ENCODE data around the gene NUMBL.
A peak's percentile ranks its signal among the peaks of the same experiment; 100 is the strongest.

Gene NUMBL

DNA sequence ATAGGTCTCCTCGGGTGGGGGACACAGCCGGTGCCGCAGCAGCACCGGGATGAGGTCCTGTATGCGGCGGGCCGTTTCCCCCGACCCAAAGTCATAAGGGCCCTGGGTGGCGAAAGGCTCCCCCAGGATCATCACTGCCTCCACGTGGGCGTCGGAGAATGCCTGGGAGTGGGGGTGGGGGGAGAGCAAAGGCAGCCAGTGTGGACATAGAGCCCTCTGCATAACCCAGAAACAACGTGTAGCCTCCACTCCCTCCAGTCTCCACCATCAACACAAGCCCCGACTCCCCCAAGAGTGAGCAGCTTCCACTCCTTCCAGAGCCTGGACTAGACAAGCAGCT lies 1.7 kb upstream of the NUMBL start:
- Histone ChIP-seq H3K4me3 (replicated peaks; ENCODE audit: insufficient read depth, low read length) (no peak overlapping the region), H3K27ac (replicated peaks) (no peak overlapping the region), H3K27me3 (ENCODE audit: insufficient read depth, poor library complexity, severe bottlenecking) (no peaks in the 10 kb centered on the region)
- no peak for DNase-seq (ENCODE audit: low read depth in 1 of 2, low spot score in 1 of 2)
- TF ChIP-seq, protein P1, sequence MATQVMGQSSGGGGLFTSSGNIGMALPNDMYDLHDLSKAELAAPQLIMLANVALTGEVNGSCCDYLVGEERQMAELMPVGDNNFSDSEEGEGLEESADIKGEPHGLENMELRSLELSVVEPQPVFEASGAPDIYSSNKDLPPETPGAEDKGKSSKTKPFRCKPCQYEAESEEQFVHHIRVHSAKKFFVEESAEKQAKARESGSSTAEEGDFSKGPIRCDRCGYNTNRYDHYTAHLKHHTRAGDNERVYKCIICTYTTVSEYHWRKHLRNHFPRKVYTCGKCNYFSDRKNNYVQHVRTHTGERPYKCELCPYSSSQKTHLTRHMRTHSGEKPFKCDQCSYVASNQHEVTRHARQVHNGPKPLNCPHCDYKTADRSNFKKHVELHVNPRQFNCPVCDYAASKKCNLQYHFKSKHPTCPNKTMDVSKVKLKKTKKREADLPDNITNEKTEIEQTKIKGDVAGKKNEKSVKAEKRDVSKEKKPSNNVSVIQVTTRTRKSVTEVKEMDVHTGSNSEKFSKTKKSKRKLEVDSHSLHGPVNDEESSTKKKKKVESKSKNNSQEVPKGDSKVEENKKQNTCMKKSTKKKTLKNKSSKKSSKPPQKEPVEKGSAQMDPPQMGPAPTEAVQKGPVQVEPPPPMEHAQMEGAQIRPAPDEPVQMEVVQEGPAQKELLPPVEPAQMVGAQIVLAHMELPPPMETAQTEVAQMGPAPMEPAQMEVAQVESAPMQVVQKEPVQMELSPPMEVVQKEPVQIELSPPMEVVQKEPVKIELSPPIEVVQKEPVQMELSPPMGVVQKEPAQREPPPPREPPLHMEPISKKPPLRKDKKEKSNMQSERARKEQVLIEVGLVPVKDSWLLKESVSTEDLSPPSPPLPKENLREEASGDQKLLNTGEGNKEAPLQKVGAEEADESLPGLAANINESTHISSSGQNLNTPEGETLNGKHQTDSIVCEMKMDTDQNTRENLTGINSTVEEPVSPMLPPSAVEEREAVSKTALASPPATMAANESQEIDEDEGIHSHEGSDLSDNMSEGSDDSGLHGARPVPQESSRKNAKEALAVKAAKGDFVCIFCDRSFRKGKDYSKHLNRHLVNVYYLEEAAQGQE (IDR thresholded peaks at IDR 0.05; ENCODE audit: insufficient replicate concordance, low read depth) = no peak
- TF ChIP-seq, protein P2, sequence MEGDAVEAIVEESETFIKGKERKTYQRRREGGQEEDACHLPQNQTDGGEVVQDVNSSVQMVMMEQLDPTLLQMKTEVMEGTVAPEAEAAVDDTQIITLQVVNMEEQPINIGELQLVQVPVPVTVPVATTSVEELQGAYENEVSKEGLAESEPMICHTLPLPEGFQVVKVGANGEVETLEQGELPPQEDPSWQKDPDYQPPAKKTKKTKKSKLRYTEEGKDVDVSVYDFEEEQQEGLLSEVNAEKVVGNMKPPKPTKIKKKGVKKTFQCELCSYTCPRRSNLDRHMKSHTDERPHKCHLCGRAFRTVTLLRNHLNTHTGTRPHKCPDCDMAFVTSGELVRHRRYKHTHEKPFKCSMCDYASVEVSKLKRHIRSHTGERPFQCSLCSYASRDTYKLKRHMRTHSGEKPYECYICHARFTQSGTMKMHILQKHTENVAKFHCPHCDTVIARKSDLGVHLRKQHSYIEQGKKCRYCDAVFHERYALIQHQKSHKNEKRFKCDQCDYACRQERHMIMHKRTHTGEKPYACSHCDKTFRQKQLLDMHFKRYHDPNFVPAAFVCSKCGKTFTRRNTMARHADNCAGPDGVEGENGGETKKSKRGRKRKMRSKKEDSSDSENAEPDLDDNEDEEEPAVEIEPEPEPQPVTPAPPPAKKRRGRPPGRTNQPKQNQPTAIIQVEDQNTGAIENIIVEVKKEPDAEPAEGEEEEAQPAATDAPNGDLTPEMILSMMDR (IDR thresholded peaks at IDR 0.05; ENCODE audit: insufficient read depth, low read length) = no peak
- TF ChIP-seq GABPA (IDR thresholded peaks at IDR 0.05; ENCODE audit: low read depth) = no peak
- no peak for TF ChIP-seq POLR2AphosphoS5 (IDR thresholded peaks at IDR 0.05; ENCODE audit: low read depth)
- TF ChIP-seq SPI1 (IDR thresholded peaks at IDR 0.05; ENCODE audit: borderline replicate concordance, low read depth) = no peak

- DNase-seq (ENCODE audit: low read depth in 1 of 2, low spot score in 1 of 2) = no peak
- Histone ChIP-seq H3K27me3 (ENCODE audit: insufficient read depth, poor library complexity, severe bottlenecking) (no peaks in the 10 kb centered on the region), H3K27ac (replicated peaks) (peak overlapping the region; percentile 91)
Measured at GRCh38 chr19:40691421-40692211, 1.2 kb upstream of the NUMBL start.

DNA sequence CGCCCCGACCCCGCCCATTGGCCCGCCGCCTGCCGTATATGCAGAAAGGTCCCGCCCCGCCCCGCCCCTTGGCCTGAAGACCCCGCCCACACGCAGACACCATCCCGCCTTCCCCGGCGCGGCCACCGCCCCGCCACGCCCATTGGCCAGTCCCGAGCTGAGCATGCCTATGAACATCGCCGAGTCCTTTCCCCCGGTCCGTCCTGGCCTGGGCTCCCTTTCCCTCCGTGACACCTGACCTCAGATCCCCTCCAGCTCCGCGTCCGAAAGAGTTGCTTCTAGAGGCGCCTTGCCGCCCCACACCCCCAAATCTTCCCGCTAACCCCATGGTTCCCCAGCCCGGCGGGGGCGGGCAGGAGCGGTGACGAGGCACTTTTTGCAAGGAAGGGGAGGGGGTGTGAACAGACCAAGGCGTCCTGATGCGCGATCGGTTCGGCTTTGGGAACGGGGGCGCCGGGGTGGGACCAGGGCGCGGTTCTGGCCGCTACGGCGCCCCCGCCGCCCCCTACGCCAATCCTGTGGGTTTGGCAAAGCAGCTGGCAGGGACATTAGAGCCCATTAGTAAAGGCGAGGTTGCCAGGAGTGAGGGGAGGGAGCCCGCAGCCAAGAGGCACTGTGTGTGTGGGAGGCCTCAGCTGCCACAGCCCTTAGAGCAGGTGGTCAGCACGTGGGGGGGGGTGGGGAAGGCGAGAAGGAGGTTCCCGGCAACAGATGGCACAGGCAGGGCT lies 406 bp upstream of the NUMBL start:
- TF ChIP-seq GABPA (IDR thresholded peaks at IDR 0.05; ENCODE audit: low read depth) (no peak), POLR2AphosphoS5 (IDR thresholded peaks at IDR 0.05; ENCODE audit: low read depth) (peak; percentile 97)
- TF ChIP-seq, protein P2 (IDR thresholded peaks at IDR 0.05; ENCODE audit: insufficient read depth, low read length) = no peak
- H3K27ac ChIP-seq (replicated peaks) = peak overlapping the region; percentile 91

More at GRCh38 chr19:40691421-40692211, 1.2 kb upstream of the NUMBL start:
- no peak overlapping the region for H3K4me3 ChIP-seq (replicated peaks; ENCODE audit: insufficient read depth, low read length)
- no peak for TF ChIP-seq POLR2AphosphoS5 (IDR thresholded peaks at IDR 0.05; ENCODE audit: low read depth)
- TF ChIP-seq SPI1 (IDR thresholded peaks at IDR 0.05; ENCODE audit: borderline replicate concordance, low read depth) = no peak
- TF ChIP-seq, protein P1 (IDR thresholded peaks at IDR 0.05; ENCODE audit: insufficient replicate concordance, low read depth) = no peak
- TF ChIP-seq GABPA (IDR thresholded peaks at IDR 0.05; ENCODE audit: low read depth) = no peak
- TF ChIP-seq, protein P2 (IDR thresholded peaks at IDR 0.05; ENCODE audit: insufficient read depth, low read length) = no peak

More for the DNA sequence above, 406 bp upstream of the NUMBL start:
- peak overlapping the region; percentile 56 for H3K4me3 ChIP-seq (replicated peaks; ENCODE audit: insufficient read depth, low read length)
- peak; percentile 76 to 87 for DNase-seq (ENCODE audit: low read depth in 1 of 2, low spot score in 1 of 2)
- H3K27me3 ChIP-seq (ENCODE audit: insufficient read depth, poor library complexity, severe bottlenecking) = no peaks in the 10 kb centered on the region
